HG03521 (cell line): Measurements from ENCODE around the gene EFNA3.

Experiments used
- ATAC-seq: cut with Tn5 transposase; IDR thresholded peaks from one replicate; pipeline ENCODE4 v1.9.1; 2021; ENCODE audit warnings: mild to moderate bottlenecking, moderate library complexity; ENCODE audit not compliant: unreplicated experiment

EFNA3 gene

GRCh38 chr1:155083052-155083541 is 4.5 kb downstream of the EFNA3 start:
- no peak for ATAC-seq

GRCh38 chr1:155083865-155084721 is 5.5 kb downstream of the EFNA3 start:
- ATAC-seq: no peak

DNA sequence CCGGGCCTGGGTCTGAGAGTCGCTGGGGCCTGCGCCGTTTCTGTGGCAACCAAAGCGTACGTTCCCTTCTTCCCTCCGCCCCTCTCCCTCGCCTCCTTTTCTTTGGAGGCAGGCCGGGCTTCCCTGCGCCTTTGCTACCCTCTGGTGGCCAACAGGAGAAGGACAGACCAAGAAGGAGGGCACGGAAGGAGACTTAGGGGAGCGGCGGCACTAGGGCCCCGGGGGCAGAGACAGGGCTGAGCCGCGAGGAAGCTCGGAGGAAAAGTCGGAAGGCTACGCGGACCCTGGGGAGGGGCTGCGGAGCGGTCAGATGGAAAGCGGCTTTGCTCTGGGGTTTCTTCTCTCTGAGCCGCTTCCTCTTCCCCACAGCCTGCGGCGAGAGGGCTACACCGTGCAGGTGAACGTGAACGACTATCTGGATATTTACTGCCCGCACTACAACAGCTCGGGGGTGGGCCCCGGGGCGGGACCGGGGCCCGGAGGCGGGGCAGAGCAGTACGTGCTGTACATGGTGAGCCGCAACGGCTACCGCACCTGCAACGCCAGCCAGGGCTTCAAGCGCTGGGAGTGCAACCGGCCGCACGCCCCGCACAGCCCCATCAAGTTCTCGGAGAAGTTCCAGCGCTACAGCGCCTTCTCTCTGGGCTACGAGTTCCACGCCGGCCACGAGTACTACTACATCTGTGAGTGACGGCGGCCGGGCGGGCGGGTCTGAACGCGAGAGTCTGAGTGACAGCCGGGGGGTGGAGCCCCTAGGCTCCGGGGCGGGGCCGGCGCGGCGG is 6.3 kb downstream of the EFNA3 start:
- ATAC-seq: peak; percentile 68

DNA sequence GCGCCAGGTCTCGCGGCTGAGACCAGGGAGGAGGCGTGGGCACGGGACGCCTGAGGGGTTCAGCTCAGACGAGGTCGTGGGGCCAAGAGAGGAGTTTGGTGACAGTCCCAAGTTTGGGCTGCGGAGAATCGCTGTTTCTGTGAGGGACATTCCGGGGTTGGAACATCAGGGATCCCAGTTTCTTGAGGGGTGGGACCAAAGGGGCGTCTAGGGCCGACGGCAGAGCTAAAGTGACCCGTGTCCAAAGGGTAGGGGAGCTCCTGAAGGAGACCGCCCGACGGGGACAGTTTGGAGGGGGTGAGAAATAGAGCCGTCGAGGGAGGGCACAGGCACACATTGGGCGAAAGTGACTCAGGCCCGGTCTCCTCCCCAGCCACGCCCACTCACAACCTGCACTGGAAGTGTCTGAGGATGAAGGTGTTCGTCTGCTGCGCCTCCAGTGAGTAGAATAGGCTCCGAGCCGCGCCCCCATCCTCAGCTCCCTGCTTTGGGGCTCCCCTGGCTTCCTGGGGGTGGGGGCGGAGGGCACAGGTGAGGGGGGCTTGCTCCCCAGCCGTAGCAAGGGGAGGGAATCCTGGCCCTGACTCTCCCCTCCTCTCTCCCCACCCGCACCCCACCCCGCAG is 7.0 kb downstream of the EFNA3 start:
- ATAC-seq: no peak

- ATAC-seq: no peak
These were observed 7.6 kb downstream of the EFNA3 start for GRCh38 chr1:155086128-155086741.

DNA sequence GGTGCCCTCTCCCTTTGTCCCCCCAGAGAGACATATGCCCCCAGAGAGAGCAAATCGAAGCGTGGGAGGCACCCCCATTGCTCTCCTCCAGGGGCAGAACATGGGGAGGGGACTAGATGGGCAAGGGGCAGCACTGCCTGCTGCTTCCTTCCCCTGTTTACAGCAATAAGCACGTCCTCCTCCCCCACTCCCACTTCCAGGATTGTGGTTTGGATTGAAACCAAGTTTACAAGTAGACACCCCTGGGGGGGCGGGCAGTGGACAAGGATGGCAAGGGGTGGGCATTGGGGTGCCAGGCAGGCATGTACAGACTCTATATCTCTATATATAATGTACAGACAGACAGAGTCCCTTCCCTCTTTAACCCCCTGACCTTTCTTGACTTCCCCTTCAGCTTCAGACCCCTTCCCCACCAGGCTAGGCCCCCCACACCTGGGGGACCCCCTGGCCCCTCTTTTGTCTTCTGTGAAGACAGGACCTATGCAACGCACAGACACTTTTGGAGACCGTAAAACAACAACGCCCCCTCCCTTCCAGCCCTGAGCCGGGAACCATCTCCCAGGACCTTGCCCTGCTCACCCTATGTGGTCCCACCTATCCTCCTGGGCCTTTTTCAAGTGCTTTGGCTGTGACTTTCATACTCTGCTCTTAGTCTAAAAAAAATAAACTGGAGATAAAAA is 8.4 kb downstream of the EFNA3 start:
- no peak for ATAC-seq

GRCh38 chr1:155091071-155092051 is 12.7 kb downstream of the EFNA3 start:
- no peak for ATAC-seq

DNA sequence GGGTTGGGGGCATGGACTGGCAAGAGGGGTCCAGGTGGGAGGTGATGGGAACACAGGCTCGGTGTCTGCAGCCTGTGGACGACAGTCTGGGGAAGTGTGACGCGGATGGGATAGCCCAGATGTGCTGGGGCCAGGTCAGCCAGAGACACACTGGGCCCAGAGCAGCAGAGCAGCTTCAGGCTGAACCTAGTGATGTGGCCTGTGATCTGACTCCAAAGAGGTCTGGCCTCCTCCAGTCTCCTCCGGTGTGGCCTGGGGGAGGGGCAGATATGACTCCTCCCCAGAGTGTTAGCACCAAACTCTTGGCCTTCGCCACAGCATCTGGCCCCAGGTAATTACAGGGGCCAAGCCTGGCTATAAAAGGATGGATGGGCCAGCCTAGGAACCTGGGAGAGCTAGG is 13.5 kb downstream of the EFNA3 start:
- ATAC-seq: no peak

- no peak for ATAC-seq
These were observed 14.0 kb downstream of the EFNA3 start for GRCh38 chr1:155092641-155093040.

DNA sequence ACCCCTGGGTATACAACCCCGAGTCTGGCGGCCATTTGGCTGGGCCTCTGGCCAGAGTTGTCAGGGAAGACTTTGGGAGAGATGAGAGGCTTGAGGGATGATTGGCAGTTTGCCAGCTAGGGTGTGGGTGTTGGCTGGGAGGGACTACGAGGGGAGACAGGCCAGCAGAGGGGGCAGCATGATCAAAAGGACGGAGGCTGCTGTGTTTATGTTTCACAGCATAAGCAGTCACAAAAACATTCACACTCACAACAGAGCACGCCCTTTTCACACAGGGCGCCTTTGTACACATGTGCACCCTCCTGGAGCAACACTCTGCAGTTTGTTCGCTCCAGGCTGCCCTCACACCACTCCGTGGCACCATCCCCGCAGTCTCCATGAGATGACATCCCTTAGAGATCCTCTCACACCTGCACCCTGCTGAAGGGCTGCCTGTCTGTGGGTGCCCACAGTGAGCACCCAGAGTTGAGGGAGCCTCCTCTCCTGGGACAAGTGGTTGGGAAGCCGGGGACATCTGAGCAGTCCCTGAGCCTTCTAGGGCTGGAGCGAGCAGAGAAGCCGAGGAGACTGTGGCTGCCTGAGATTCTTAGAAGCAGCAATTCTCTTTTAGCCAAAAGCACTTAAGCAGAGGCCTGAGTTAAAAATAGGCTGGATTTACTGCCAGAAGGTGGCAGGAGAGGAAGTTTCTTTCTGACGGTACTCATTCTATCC is 15.4 kb downstream of the EFNA3 start:
- no peak for ATAC-seq

DNA sequence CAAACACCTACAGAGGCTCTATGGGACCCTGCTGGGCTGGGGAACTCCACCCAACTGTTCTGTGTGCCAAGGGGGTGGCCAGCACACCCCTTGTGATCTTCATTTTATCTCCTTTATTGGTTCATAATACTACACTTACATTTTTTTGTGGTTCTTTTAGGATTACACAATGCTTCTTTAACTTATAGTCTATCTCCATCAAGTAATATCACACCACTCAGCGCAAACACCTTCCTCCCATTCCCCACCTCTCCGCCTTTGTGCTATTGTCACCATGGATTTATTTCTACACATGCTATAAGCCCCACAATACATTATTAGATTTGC is 15.9 kb downstream of the EFNA3 start:
- no peak for ATAC-seq

DNA sequence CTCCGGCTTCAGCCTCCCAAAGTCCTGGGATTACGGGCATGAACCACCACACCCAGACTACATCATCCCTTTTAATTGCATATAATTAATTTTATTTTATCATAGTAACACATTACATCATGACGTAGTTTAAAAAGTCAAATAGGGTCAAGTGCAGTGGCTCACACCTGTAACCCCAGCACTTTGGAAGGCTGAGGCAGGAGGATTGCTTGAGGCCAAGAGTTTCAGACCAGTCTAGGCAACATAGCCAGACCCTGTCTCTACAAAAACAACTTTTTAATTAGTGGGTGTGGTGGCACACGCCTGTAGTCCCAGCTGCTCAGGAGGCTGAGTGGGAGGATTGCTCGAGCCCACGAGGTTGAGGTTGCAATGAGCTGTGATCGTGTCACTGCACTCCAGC is 20.7 kb downstream of the EFNA3 start:
- ATAC-seq: no peak

DNA sequence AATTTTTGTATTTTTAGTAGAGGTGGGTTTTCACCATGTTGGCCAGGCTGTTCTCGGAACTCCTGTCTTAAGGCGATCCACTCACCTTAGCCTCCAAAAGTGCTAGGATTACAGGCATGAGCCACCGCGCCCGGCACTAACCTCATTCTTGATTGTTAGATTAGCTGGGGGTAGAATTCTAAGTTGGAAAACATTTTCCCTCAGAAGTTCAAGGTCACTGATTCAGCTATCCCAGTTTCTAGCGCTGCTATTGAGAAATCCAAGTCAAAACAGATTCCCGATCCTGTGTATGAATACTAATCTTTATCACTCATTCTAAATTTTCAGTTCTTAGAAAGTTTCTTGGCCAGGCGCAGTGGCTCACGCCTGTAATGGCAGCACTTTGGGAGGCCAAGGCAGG is 24.7 kb downstream of the EFNA3 start:
- ATAC-seq: no peak

DNA sequence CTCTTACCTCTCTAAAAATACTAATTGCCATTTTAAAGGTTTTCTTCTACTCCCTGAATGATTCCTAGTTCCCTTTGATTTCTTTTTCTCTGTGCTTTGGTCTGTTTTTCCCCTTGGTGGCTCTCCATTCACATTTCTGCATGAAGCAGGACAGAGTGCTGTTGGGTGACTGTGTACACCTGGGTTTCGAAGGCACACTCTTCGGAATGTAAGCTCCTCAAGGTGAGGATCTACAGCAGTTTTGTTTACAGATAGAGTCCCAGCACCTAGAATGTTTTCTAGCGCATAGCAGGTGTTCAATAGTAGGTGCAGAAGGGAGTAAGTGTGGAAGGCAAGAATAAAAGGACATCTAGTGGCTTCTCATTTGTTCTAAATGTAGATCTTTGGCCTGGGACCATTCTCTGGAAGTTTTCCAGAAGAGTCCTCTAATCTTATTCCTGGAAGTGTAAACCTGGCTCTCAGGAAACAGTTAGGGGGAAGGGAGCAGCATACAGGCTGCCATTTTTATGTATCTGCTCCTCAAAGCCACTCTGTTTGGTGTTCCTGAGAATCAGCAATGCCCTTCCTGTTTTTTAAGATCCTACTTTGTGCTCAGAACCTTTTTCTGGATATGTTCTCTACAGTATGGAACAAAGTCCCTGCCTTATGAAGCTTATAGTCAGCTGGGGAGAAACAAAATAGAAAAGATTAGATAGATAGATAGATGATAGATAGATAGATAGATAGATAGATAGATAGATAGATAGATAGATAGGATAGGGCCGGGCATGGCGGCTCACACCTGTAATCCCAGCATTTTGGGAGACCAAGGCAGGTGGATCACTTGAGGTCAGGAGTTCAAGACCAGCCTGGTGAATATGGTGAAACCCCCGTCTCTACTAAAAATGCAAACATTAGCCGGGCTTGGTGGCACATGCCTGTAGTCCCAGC is 26.2 kb downstream of the EFNA3 start:
- ATAC-seq: no peak

- no peak for ATAC-seq
These were observed 27.0 kb downstream of the EFNA3 start for GRCh38 chr1:155105604-155106011.

- no peak for ATAC-seq
These were observed 28.2 kb downstream of the EFNA3 start for GRCh38 chr1:155106862-155107261.

- ATAC-seq: no peak
These were observed 28.9 kb downstream of the EFNA3 start for GRCh38 chr1:155107309-155108264.
